Measurements from ENCODE around the gene ATG16L1.

Gene ATG16L1

GRCh38 chr2:233251306-233252116, at the start of gene ATG16L1:
Gene ATG16L1 (plus strand): TSS chr2:233251673. CDS start chr2:233251828, 155 bp downstream.
- DNase-seq (ENCODE audit: low read depth), result peak; percentile 70

- no peak for DNase-seq (ENCODE audit: low read depth)
Measured at GRCh38 chr2:233202531-233202944, 48.9 kb upstream of the ATG16L1 start.

GRCh38 chr2:233203060-233203459, 48.4 kb upstream of the ATG16L1 start:
- no peak for DNase-seq (ENCODE audit: low read depth)

GRCh38 chr2:233204286-233204936, 47.1 kb upstream of the ATG16L1 start:
- no peak for DNase-seq (ENCODE audit: low read depth)

- DNase-seq (ENCODE audit: low read depth), result no peak
Measured at GRCh38 chr2:233208382-233209116, 42.9 kb upstream of the ATG16L1 start.

GRCh38 chr2:233209117-233209532, 42.3 kb upstream of the ATG16L1 start:
- no peak for DNase-seq (ENCODE audit: low read depth)

GRCh38 chr2:233209533-233210171, 41.8 kb upstream of the ATG16L1 start:
- no peak for DNase-seq (ENCODE audit: low read depth)

GRCh38 chr2:233210281-233210680, 41.2 kb upstream of the ATG16L1 start:
- no peak for DNase-seq (ENCODE audit: low read depth)

- peak; percentile 71 for DNase-seq (ENCODE audit: low read depth)
Measured at GRCh38 chr2:233210843-233211547, 40.5 kb upstream of the ATG16L1 start.

- DNase-seq (ENCODE audit: low read depth), result no peak
Measured at GRCh38 chr2:233211548-233211895, 40.0 kb upstream of the ATG16L1 start.

GRCh38 chr2:233213011-233213410, 38.5 kb upstream of the ATG16L1 start:
- DNase-seq (ENCODE audit: low read depth), result no peak

- no peak for DNase-seq (ENCODE audit: low read depth)
Measured at GRCh38 chr2:233213975-233214374, 37.5 kb upstream of the ATG16L1 start.

- no peak for DNase-seq (ENCODE audit: low read depth)
Measured at GRCh38 chr2:233217892-233218377, 33.5 kb upstream of the ATG16L1 start.

- no peak for DNase-seq (ENCODE audit: low read depth)
Measured at GRCh38 chr2:233218836-233219235, 32.6 kb upstream of the ATG16L1 start.

GRCh38 chr2:233219848-233220247, 31.6 kb upstream of the ATG16L1 start:
- DNase-seq (ENCODE audit: low read depth), result no peak

GRCh38 chr2:233221378-233222063, 30.0 kb upstream of the ATG16L1 start:
- DNase-seq (ENCODE audit: low read depth), result no peak

- no peak for DNase-seq (ENCODE audit: low read depth)
Measured at GRCh38 chr2:233223059-233223894, 28.2 kb upstream of the ATG16L1 start.

GRCh38 chr2:233225230-233226068, 26.0 kb upstream of the ATG16L1 start:
- no peak for DNase-seq (ENCODE audit: low read depth)

GRCh38 chr2:233226511-233227031, 24.9 kb upstream of the ATG16L1 start:
- DNase-seq (ENCODE audit: low read depth), result no peak

Data from non-pigmented ciliary epithelial cell (primary cell).